Stimulated activated CD4-positive, alpha-beta T cell treated with anti-CD3 and anti-CD28 coated beads, Interleukin-15, amount 100 ng/mL, for 48 hours (primary cell): ENCODE data around the gene KCNH1.
"Not testable (repeated sequence)": the region's sequence is repeated elsewhere in the genome, so short reads cannot be mapped to it uniquely, and the experiment has no call there.

Experiments used
- DNase-seq, 2 donors: peaks; one replicate each; pipeline ENCODE4 v3.0.0-alpha.2; 2020; ENCODE audit warnings: low read depth in 2 of 2

The KCNH1 gene

DNA sequence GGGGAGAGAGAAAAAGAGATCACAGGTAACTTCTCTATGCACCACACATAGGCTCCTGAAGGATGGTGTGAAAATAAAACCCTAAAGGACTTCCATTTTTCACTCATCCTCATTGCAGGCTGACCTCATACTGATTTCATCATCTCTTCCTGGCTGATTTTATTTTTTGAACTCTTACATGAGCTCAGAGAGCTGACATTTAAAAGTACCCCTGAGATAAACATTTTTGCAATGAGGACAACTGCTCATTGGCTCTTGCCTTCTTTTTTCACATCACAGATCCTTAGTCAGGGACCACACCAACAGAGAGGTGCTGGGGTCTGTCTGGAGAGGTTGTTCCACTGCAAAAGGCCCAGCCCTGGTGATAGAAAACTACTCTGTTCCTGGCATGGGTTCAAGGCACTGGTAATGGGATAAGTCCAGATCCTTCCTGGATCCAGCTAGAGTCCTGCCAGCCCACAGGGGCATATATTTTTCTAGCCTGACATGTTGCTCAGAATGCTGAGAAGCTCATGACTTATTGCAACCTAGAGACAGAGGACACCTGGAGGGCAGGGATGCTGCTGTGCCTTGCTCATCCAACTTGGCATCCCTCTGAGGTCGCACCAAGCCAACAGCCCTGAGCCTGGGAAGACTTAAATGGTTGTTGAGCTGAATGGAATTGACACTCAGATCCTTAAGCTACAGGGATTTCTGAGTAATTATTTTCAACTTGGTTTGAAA, 445.3 kb downstream of the KCNH1 start:
- no peak for DNase-seq

DNA sequence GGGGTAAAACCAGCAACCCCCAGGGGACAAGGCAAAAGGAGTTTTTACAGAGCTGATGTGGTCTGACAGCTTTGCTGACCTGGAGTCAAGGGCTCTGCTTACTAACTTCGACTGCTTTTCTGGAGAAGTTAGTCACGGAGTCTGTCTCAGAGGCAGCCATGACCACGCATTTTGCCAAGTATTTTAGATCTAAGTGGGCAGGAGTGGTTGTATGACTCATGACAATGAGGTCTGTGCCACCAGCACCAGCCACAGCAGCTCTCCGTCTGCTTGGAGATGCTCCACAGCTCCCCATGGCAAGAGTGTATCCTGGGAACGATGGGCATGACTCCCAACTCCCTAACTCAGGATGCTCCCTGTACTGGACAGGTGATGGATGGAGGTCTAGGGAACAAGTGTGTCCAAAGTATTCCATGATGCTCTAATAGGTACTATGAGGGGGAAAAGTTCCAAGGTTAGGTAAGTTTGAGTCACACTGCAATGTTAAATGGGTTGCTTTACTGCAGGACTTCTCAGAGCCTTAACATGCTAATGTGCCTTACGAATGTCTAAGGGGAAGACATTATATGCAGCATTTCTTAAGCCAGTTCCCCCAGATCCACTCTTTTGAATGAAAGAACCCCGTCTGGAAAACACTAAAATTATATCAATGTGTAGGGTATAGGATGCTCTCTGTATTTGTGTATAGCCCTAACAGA, 446.2 kb downstream of the KCNH1 start:
- DNase-seq, result no peak

DNA sequence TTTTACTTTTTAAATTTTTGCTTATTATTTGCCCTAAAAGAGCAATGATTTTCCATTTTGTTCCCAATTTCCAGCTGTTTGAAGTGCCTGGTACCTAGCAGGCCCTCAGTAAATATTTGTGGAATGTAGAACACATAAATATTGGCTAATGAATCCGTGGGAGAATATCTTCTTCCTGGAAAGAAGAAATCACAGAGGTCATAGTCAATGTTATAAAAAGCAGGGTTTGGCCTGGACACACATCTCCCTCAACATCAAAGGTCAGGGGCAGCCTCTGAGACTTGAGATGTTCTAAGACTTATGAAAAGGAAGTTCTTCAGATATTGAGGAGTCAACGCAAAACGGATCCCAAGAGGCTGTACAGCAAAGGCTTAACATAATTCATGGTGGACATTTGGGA, 447.1 kb downstream of the KCNH1 start:
- no peak for DNase-seq

DNA sequence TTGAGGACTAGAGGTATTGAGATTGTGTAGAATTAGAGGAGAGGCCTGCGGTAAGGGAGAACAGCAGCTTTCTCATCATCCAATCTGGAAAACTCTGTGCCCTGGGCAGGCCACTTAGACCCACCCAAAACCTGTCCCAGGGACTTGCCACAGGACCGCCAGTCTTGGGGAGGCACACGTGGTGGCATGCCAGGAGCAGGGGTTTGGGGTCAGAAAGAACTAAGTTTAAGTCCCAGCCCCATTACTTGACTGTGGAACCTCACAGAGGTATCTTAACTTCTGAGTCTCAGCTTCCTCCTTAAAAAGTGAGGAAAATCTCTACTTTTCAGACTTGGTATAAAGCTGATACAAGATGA, 448.7 kb downstream of the KCNH1 start:
- no peak for DNase-seq

DNA sequence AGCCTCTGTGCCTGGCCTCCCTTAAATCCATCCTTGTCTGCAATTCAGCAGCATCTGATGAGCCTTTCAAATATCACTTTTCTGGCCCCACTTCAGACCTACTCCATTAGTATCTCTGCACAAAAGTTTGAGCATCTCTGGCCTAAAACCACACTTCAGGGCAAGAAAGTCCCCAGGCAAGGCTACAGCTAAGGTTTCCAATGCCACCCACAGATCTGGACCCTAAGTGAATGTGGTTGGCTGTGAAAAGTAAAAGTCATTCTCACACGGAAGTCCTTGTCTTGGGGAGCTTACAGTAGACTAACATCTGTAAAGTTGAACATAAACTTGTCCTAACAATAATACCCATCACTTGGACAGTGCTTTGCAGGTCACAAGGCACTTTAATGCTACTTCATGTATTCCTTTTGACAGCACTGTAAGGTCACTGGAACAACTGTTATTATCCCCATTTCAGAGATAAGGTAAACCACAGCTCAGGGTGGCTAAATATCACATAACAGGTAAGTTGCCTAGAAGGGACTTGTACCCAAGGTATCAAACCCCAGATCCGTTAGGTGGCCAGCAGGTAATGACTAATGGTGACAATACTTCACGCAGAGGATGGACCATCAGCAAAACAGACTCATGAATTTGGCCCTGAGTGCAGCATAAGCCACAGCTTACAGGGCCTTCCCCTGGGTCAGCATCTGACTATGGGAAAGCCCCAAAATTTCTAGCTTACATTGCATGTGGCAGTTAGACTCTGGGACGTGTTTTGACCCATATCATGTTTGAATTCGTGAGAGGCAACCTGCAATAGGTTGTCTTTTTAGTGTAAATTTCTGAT, 449.3 kb downstream of the KCNH1 start:
- DNase-seq, result no peak

DNA sequence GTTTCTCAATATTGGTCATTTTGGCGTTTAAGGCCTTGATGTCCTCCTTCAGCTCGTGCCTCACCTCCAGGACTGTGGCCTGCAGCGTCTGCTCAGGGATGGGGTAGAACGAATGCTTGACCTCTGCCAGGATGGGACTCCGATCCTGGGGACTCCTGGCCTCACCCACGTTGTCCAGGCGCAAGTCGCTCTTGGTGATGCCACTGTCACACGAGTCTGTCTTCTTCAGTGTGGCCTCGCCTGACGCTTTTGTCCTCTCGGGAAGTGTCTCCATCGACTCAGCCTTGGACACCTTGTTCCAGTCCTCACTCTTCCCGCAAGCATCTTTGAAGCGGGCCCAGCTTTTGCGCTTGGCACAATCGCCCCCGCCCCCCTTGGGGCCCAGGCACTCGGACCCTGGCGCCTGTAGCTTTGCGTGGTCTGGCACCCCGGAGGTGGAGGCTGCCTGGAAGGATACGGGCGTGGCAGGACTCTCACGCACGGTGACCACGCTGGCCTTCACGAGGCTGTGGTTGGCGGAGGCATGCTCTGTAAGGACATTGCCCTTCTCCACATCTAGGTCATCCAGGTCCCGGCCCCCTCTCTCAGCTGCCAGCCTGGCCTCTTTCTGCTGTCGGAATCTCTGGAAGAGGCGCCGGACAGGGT, 450.4 kb downstream of the KCNH1 start:
- no peak for DNase-seq

DNA sequence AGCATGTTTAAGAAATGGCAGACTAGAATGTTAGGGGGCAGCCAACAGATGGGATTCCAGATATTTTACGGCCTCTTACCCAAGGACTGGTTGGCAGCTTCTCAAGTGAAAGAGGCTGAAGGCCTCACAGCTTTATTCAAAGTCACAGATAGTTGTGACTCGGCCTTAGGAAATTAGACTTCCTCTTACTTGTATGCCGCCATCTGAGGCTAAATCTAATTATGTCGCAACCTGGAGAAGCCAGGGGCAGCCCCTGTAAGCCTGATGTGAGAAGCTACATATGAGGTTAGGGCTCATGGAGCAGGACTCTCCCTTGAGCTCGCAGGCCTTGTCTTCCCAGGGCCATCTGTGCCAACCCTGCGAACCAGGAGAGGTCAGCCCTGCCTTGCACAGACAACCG, 452.8 kb downstream of the KCNH1 start:
- no peak for DNase-seq

DNA sequence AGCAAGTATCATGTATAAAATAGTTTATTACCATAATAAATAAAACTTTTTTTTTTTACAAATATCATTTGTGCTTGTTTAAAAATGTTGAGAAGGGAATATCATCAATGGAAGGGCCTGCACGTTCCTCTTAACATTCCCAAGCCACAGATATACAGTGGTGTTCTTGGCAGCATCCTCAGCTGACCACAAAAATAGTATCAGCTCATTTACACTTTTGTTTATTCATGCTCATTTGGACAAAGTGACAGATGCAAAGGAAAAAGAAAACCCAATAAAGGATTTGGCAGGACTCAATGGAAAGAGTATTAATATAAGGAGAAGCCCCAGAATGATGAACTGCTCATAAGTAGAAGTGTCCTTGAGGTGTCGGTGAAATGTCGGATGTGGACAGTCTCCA, 455.6 kb downstream of the KCNH1 start:
- DNase-seq, result no peak

DNA sequence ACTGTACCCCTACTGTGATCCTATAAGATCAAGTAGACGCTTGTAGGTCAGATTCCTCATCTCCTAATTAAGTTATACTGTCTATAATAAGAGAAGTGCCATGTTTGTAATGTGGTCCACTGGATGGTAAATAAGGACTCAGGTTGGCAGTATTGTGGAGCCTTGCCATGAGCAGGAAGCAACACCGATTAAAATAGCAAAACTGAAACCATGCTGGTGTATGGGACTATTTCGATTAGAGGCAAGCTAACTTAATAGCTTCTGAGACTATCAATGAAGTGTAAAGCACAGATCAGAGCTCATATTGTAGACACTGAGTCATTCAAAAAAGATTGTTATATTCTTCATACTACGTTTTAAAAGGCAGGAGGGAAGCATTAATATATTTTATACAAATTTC, 456.4 kb downstream of the KCNH1 start:
- DNase-seq, result no peak

DNA sequence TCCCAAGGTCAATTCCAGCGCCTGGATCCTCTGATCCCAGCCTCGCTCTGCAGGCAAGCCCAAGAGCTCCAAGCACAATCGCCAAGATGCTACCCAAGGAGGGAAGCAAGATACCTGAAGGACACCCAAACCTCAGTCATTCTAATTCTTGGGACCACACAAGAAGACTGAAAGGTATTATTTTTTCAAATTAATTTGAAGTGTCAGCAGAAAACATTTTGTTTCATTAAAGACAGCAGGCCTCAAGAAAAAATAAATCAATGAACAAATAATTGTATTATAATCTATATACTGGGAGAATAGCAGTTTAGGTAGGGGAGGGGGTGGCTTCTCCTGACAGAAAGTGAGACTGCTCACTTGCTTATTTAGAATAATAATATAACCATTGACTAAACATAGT, 457.4 kb downstream of the KCNH1 start:
- no peak for DNase-seq

DNA sequence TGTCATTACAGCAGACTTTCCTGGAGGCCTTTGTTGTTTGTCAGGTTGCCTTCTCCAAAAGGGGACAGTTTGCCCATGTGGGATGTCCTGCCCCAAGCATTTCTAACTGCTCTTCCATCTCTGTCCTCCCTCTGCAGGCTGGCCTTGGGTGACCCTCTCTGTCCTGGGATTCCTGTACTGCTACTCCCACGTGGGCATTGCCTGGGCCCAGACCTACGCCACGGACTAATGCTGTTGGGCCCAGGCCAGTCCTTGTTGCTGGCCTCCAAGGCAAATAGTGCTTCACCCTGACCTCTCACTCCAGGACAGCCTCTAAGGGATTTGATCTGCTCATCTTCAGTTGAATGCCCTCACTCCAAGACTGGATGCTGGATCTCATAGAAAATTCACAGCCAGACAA, 459.8 kb downstream of the KCNH1 start:
- no peak for DNase-seq

DNA sequence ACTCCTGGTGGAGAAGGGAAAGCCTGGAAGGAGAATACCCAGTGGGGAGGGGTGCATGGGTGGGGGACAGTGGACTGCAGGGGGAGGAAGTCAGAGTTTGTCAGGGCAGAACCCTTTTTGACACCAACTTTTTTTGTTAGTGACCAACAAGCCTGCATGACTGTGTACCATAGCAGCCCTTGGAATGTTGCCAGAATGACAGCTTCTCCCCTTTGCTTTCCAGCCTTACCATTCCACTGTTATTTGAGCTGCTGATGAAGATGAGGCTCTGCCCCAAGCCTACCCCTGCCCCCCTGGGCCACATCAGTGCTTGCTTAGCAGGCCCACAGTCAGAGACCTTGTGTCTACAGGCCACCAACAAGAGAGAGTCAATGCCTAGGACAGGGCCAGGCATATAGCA, 464.0 kb downstream of the KCNH1 start:
- DNase-seq, result no peak

DNA sequence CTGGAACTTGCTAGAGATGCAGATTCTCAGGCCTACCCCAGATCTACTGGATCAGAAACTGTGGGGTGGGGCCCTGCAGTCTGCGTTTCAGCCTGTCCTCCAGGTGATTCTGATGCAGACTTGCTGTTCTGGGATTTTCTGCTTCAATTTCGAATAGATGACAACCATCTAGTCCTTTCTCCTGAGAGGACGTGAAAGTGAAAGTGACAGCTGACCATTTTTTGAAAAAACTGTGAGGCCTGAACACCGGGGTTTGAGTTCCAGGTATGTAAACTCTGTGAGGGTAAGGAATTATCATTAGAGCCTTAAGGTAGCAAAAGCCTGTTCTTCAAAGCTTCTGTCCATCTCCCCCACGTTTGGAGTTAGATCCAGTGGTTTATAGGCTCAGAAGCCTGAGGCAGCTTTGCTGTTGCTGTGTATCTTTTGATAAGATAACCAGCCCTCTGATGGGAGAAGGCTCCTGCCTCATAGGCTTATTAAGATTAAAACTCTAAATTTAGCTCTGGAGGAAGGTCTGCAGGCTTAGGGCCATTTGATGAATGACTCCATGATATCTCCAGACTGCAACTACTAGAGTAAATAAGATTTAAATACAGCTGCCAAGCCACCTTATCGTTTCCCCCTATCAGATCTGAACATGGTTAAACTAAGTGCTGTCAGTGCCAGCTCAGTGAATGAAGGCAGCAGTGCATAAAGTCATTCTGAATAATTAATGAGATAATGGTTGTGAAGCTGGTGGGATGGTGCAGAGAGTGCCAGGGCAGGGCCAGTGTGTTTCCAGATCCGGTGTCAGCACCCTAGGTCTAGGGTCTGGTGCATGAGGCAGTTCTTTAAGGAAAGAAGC, 470.0 kb downstream of the KCNH1 start:
- DNase-seq, result no peak

DNA sequence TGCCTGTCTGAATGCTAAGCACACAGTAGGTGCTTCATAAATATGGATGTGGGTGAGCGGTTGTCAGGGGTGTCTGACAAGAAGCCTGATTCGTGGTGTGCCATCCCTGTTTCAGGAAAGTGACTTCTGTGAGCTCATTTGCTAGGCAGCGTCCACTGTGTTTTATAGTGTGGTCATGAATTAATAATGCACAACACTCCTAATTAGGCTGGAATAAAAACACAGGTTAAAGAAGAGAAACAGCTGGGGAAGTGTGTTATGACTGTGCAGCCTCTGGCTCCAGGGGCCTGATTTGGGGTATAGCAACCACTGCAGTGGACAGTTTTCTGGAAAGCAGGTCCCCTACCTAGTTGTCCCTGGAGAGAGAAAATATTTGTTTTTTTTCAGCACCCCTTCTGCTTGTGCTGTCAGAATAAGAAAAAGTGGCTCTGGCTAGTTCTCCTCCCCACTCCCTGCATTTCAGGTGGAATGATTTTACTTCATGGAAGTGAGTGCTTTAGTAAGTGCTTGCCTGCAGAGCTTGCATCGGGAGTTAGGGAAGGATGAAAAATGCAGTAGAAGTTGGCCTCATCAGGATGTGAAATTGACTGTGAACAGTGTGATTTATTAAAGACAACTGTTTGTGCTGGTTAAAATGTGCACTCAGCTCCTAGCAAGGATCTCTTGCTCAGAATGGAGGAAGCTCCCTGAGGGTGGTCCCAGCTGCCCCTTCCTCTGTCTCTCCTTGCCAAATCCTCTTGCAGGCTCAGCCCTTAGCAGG, 471.5 kb downstream of the KCNH1 start:
- no peak for DNase-seq

DNA sequence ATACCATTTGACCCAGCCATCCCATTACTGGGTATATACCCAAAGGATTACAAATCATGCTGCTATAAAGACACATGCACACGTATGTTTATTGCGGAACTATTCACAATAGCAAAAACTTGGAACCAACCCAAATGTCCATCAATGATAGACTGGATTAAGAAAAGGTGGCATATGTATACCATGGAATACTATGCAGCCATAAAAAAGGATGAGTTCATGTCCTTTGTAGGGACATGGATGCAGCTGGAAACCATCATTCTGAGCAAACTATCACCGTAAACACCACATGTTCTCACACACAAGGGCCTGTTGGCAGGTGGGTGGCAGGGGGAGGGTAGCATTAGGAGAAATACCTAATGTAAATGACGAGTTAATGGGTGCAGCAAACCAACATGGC, 472.4 kb downstream of the KCNH1 start:
- DNase-seq, result not testable (repeated sequence)

DNA sequence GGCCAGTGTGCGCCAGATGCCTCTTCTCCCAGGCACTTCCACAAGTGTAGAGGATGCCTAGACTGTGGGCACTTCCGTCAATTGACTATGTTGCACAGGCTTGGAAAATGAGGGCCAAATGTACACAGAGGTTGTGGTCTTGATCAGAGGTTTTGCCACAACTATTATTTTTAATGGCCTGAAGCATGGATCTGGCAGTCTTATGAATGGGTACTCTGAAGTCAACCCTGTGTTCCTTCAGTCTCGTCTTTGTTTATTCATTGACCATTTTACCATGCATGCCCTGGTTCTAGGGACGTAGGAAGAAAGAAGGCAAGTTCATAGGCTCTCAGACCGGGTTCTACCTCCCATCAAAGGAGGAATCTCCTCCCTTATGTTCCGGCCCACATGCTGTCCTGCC, 476.1 kb downstream of the KCNH1 start:
- no peak for DNase-seq

DNA sequence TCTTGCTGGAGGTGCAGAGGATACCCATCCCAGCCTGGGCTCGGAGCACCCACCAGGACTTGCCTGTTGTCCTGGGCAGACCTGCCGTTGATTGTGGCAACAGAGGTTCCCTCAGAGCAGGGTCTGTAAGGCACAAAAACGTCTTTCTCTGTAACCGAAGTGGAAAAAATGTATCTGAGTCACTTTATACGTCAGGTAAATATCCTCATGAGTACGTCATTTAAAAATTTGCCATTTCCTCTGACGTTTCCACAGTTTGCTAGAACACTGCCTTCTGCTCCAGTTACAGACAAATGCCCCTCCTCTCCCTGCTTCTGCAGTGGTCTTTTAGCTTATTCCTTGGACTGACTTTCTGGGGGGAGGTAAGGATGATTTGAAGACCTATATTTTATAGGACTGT, 478.4 kb downstream of the KCNH1 start:
- DNase-seq, result no peak

DNA sequence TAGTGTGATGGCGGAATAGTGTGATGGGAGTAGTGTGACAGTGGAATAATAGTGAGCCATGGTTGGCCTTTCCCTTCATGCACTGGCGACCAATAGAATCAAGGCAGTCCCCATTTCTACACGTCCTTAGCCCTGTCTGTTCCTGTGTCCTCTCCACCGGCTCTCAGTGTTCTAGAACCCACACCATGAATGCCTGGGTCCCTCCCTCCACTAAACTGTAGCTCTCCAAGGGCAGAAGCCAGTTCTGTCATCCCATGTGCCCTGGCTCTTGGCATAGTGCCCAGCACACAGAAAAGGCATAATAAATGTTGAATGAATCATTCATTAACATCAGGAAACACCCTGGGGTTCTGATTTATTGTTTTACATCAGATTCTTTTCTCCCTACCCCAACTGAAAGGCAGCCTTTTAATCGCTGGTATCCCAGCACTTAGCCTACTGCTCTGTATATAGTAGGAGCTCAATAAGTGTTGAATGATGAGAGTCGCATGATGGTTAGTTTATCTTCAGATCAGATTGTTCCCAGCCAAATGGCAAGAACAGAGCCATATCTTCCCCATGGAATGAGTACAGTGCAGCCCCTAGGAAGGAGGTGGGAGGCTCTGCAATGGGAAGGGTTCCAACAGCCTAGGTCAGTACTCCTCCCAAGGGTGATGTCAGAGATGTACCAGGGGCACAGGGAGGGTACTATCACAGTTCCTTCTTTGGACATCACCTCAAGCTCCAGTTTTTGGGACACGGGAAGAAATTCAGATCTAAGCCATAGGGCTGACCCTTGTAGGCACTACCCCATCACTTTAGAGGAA, 479.6 kb downstream of the KCNH1 start:
- no peak for DNase-seq

DNA sequence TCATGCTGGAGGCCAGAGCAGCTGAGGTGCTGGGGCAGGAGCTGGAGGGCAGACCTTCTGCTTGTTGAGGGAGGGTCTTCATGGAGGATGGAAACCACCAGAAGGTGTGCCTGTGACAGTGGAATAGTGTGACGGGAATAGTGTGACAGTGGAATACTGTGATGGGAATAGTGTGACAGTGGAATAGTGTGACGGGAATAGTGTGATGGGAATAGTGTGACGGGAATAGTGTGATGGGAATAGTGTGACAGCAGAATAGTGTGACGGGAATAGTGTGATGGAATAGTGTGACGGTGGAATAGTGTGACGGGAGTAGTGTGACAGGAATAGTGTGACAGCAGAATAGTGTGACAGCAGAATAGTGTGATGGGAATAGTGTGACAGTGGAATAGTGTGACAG, 480.2 kb downstream of the KCNH1 start:
- no peak for DNase-seq
